H1 (cell line): ENCODE measurements around the gene SREK1IP1. TPM values are rescaled to one million over a fixed set of nuclear protein-coding genes. Genes with fewer than 3 reads are reported as not detected.

Source experiments
- CTCF ChIA-PET: fragments of 300-600 bp; sonication (Branson Sonifier 250); formaldehyde crosslinking; loops from one replicate; lab custom pipeline; 2021; ENCODE audit not compliant: partially characterized antibody; lab: Charles Lee
- POLR2A ChIA-PET: fragments of 300-600 bp; sonication (Branson Sonifier 250); formaldehyde crosslinking; loops from one replicate; lab custom pipeline; 2021; ENCODE audit warnings: inconsistent platforms; ENCODE audit not compliant: partially characterized antibody; lab: Charles Lee
- DNase-seq, 2 experiments: peaks; one replicate each; pipeline versions ENCODE4 v3.0.0 to v3.0.0-alpha.2; 2010 to 2022; ENCODE audit warnings: low spot score in 2 of 2, low read depth in 1 of 2, mixed read lengths in 1 of 2
- FAIRE-seq: peaks from 2 replicates; lab custom pipeline; 2011; peaks lifted over from hg19 to GRCh38; lab: Jason Lieb, UNC
- H2AFZ ChIP-seq: 2 replicates; pipeline ENCODE4 v1.8.1; 2012; ENCODE audit warnings: low read length, inconsistent platforms
- H2AK5ac ChIP-seq: 2 replicates; pipeline ENCODE4 v1.6.1; 2013; ENCODE audit warnings: low read depth, low read length
- H2BK120ac ChIP-seq: replicated peaks from 2 replicates; pipeline ENCODE3; 2013; ENCODE audit warnings: low read depth, low read length, inconsistent platforms
- H2BK12ac ChIP-seq: 2 replicates; pipeline ENCODE4 v1.6.1; 2013; ENCODE audit warnings: low read depth, low read length
- H2BK15ac ChIP-seq: 2 replicates; pipeline ENCODE4 v1.6.1; 2013; ENCODE audit warnings: low read length
- H2BK20ac ChIP-seq: 2 replicates; pipeline ENCODE4 v1.6.1; 2013; ENCODE audit warnings: low read length
- H2BK5ac ChIP-seq: 2 replicates; pipeline ENCODE4 v1.6.1; 2013; ENCODE audit warnings: low read depth, low read length
- H3K14ac ChIP-seq: 2 replicates; pipeline ENCODE4 v1.6.1; 2013; ENCODE audit warnings: inconsistent platforms; ENCODE audit not compliant: insufficient read length
- H3K18ac ChIP-seq: 2 replicates; pipeline ENCODE4 v1.6.1; 2013; ENCODE audit warnings: low read length; ENCODE audit errors: extremely low read depth
- H3K23ac ChIP-seq: 2 replicates; pipeline ENCODE4 v1.6.1; 2013; ENCODE audit warnings: inconsistent platforms; ENCODE audit not compliant: insufficient read length
- H3K23me2 ChIP-seq: 2 replicates; pipeline ENCODE4 v1.6.1; 2013; ENCODE audit warnings: low read depth, low read length
- H3K27ac ChIP-seq: 2 replicates; pipeline ENCODE4 v1.6.1; 2011; ENCODE audit warnings: low read depth, low read length, inconsistent platforms
- H3K27me3 ChIP-seq, 4 experiments: replicated peaks in 1 of 4; 1 replicate in 1 of 4; 2 replicates in 3 of 4; pipeline versions ENCODE4 v1.6.1 to v1.8.1; 2011 to 2013; ENCODE audit warnings: low read length in 3 of 4, mild to moderate bottlenecking in 3 of 4, inconsistent platforms in 2 of 4, mixed read lengths in 2 of 4, moderate library complexity in 1 of 4; ENCODE audit not compliant: control insufficient read depth in 3 of 4, insufficient read depth in 3 of 4; ENCODE audit errors: extremely low read depth in 1 of 4
- H3K36me3 ChIP-seq, 4 experiments: 2 replicates each; pipeline versions ENCODE4 v1.6.1 to v1.8.1; 2011 to 2013; ENCODE audit warnings: mild to moderate bottlenecking in 4 of 4, low read length in 3 of 4, moderate library complexity in 2 of 4, control low read depth in 1 of 4, inconsistent platforms in 1 of 4; ENCODE audit not compliant: insufficient read depth in 4 of 4, control insufficient read depth in 2 of 4
- H3K4ac ChIP-seq: replicated peaks from 2 replicates; pipeline ENCODE3; 2013; ENCODE audit warnings: low read length, low read depth, mixed read lengths, inconsistent platforms; ENCODE audit not compliant: insufficient read length
- H3K4me1 ChIP-seq, 4 experiments: replicated peaks in 1 of 4; 1 replicate in 1 of 4; 2 replicates in 3 of 4; pipeline versions ENCODE4 v1.6.1 to v1.8.1; 2011 to 2013; ENCODE audit warnings: low read length in 3 of 4, inconsistent platforms in 2 of 4, mixed read lengths in 1 of 4; ENCODE audit not compliant: insufficient read depth in 4 of 4, control insufficient read depth in 3 of 4
- H3K4me2 ChIP-seq, 2 experiments: 2 replicates each; pipeline versions ENCODE4 v1.6.1 to v1.8.1; 2011 to 2013; ENCODE audit warnings: low read depth in 2 of 2, low read length in 2 of 2, control low read depth in 1 of 2, inconsistent platforms in 1 of 2, mild to moderate bottlenecking in 1 of 2; ENCODE audit not compliant: insufficient read depth in 1 of 2
- H3K4me3 ChIP-seq, 4 experiments: fragments of 200-600, 300-600 bp in 1 of 4; sonication (generic), shearing (Covaris generic), sonication (Bioruptor Twin) in 1 of 4; 2 replicates each; pipeline versions ENCODE4 v1.5.1 to v1.8.1; 2011 to 2016; ENCODE audit warnings: low read length in 4 of 4, low read depth in 3 of 4, control low read depth in 2 of 4, inconsistent platforms in 2 of 4, mild to moderate bottlenecking in 2 of 4, mixed read lengths in 1 of 4, moderate library complexity in 1 of 4; ENCODE audit not compliant: insufficient read depth in 2 of 4; ENCODE audit errors: extremely low read depth in 1 of 4
- H3K56ac ChIP-seq: replicated peaks from 2 replicates; pipeline ENCODE3; 2013; ENCODE audit warnings: low read depth, mild to moderate bottlenecking, mixed read lengths, low read length, inconsistent platforms; ENCODE audit not compliant: insufficient read length
- H3K79me1 ChIP-seq: 2 replicates; pipeline ENCODE4 v1.6.1; 2013; ENCODE audit warnings: low read depth, low read length, control low read depth
- H3K79me2 ChIP-seq, 2 experiments: 2 replicates each; pipeline versions ENCODE4 v1.6.1 to v1.8.1; 2012 to 2013; ENCODE audit warnings: low read length in 2 of 2, mild to moderate bottlenecking in 2 of 2, inconsistent platforms in 1 of 2; ENCODE audit not compliant: insufficient read depth in 2 of 2, control insufficient read depth in 1 of 2
- H3K9ac ChIP-seq, 4 experiments: replicated peaks in 1 of 4; 1 replicate in 1 of 4; 2 replicates in 3 of 4; pipeline versions ENCODE4 v1.6.1 to v1.8.1; 2011 to 2013; ENCODE audit warnings: low read depth in 3 of 4, low read length in 3 of 4, control low read depth in 2 of 4, mild to moderate bottlenecking in 2 of 4, moderate library complexity in 2 of 4, inconsistent platforms in 1 of 4; ENCODE audit errors: extremely low read depth in 1 of 4
- H3K9me3 ChIP-seq, 2 experiments: 2 replicates each; pipeline versions ENCODE4 v1.6.1 to v1.8.1; 2012 to 2013; ENCODE audit warnings: mild to moderate bottlenecking in 2 of 2, moderate library complexity in 2 of 2, control low read depth in 1 of 2, inconsistent platforms in 1 of 2, low read depth in 1 of 2, low read length in 1 of 2, mixed read lengths in 1 of 2; ENCODE audit not compliant: insufficient read depth in 2 of 2
- H4K20me1 ChIP-seq, 2 experiments: replicated peaks in 1 of 2; 2 replicates each; pipeline versions ENCODE3 to v1.8.1; 2011 to 2013; ENCODE audit warnings: inconsistent platforms in 2 of 2, low read length in 2 of 2, mild to moderate bottlenecking in 1 of 2; ENCODE audit not compliant: insufficient read depth in 2 of 2, control insufficient read depth in 1 of 2
- H4K5ac ChIP-seq: 2 replicates; pipeline ENCODE4 v1.6.1; 2013; ENCODE audit warnings: low read length, low read depth, mixed read lengths, inconsistent platforms; ENCODE audit not compliant: insufficient read length
- H4K8ac ChIP-seq: 2 replicates; pipeline ENCODE4 v1.8.0; 2013; ENCODE audit warnings: mild to moderate bottlenecking, moderate library complexity, low read length, inconsistent platforms; ENCODE audit not compliant: insufficient read depth; ENCODE audit errors: extremely low read depth
- H4K91ac ChIP-seq: replicated peaks from 2 replicates; pipeline ENCODE3; 2013; ENCODE audit warnings: low read length, mixed read lengths, inconsistent platforms; ENCODE audit not compliant: insufficient read length
- EGR1 ChIP-seq: IDR thresholded peaks from 2 replicates; pipeline ENCODE4 v1.6.1; 2011; ENCODE audit warnings: low read depth, low read length, borderline replicate concordance
- KDM5A ChIP-seq: fragments of 200-600 bp; IDR thresholded peaks from 2 replicates; pipeline ENCODE4 v1.7.1; 2012; ENCODE audit warnings: mild to moderate bottlenecking, low read length, inconsistent platforms, mixed read lengths
- POU5F1 ChIP-seq: IDR thresholded peaks from 2 replicates; pipeline ENCODE4 v1.6.1; 2011; ENCODE audit warnings: low read depth, mild to moderate bottlenecking, low read length, moderate library complexity
- RBBP5 ChIP-seq: IDR thresholded peaks from 2 replicates; pipeline ENCODE4 v1.7.1; 2012; ENCODE audit warnings: low read depth, mild to moderate bottlenecking, inconsistent platforms, low read length, moderate library complexity, borderline replicate concordance
- USF2 ChIP-seq: IDR thresholded peaks from 2 replicates; pipeline ENCODE4 v1.6.1; 2011; ENCODE audit warnings: low read length, improper control_type of control experiment
- WGBS, 2 experiments: shearing (Covaris generic) in 1 of 2; methylation state at CpG; one replicate each; pipeline versions ENCODE4 v1.1.6 to v1.1.7; 2013 to 2015; ENCODE audit warnings: low lambda C conversion rate in 2 of 2, mixed read lengths in 2 of 2, inconsistent platforms in 1 of 2, low coverage in 1 of 2, missing lambda C conversion rate in 1 of 2; ENCODE audit not compliant: insufficient replicate concordance in 2 of 2, insufficient coverage in 1 of 2, insufficient read length in 1 of 2; ENCODE audit errors: extremely low coverage in 1 of 2, missing lambda C conversion rate in 1 of 2; 5-methylcytosine and 5-hydroxymethylcytosine counted together
- polyA plus RNA-seq, 7 experiments: library from polyadenylated mRNA; depleted of rRNA in 3 of 7; stranded (reverse) in 5 of 7; unstranded in 2 of 7; fragments of >200 nt in 5 of 7; fragments of 200-250 nt in 2 of 7; gene quantifications; 1 replicate in 5 of 7; 2 replicates in 1 of 7; 4 replicates in 1 of 7; pipeline versions ENCODE4 v1.2.1 to v1.2.3, GENCODE V29; 2011 to 2013; ENCODE audit warnings: missing spikeins in 2 of 7, mixed read lengths in 2 of 7
- total RNA-seq: library from RNA; stranded (reverse); fragmentation: NEBNext Ultra II Directional; extraction: Animal tissue kit (Norgen Biotek cat#: 25700); gene quantifications from 2 replicates; pipeline ENCODE4 v1.2.1, GENCODE V29; 2021

The SREK1IP1 gene
- total and polyA plus RNA-seq, 2 of the 8 experiments (the other 6 are each of a cell fraction or from before 2014, with no cell fraction given), result 6.2 to 39.0 TPM

GRCh38 chr5:64749385-64749784 lies 19.1 kb downstream of the SREK1IP1 start:
- Histone ChIP-seq H2BK12ac (no peak overlapping the region), H3K36me3 (peaks cover 0 to 16% (median 2%) of the 10 kb centered on the region in 4 experiments; a peak in 3 of 8 replicates), H4K20me1 (peaks cover 0 to 2% of the 10 kb centered on the region in 2 experiments), H4K5ac (no peak overlapping the region), H3K14ac (no peak overlapping the region), H3K9ac (no peak overlapping the region), H3K56ac (no peak overlapping the region), H4K91ac (no peak overlapping the region), H2BK15ac (no peak overlapping the region), H2BK5ac (no peak overlapping the region), H3K4me2 (no peak overlapping the region), H3K79me1 (no peaks in the 10 kb centered on the region; the same call in 1 of the 2 replicates), H3K27me3 (no peaks in the 10 kb centered on the region), H3K23me2 (no peaks in the 10 kb centered on the region), H3K9me3 (no peaks in the 10 kb centered on the region), H3K23ac (no peak overlapping the region), H3K27ac (no peak overlapping the region), H2AK5ac (no peak overlapping the region), H2BK20ac (no peak overlapping the region), H2AFZ (no peak overlapping the region), H2BK120ac (no peak overlapping the region), H3K4ac (no peak overlapping the region), H3K18ac (no peak overlapping the region), H3K79me2 (peaks cover 0 to 9% of the 10 kb centered on the region in 2 experiments; a peak in 2 of 4 replicates), H4K8ac (no peak overlapping the region), H3K4me1 (peaks cover 0 to 2% (median 0%) of the 10 kb centered on the region in 4 experiments; a peak in 2 of 7 replicates), H3K4me3 (no peak overlapping the region)
- FAIRE-seq (no peak), DNase-seq (no peak)
- no peak for TF ChIP-seq KDM5A
- no peak for TF ChIP-seq POU5F1
- TF ChIP-seq USF2, result no peak
- TF ChIP-seq RBBP5, result no peak
- no peak for TF ChIP-seq EGR1
- WGBS, 2 experiments, result 90% methylated on average over 4 of the region's 4 CpGs; no CpG with 5 or more reads in 1 of the 2 experiments
- ChIA-PET CTCF (interaction anchor here (0.6 to 3.9 kb wide), 3 partner anchors 114 to 503 kb away, joined by 3 to 11 read pairs (median 4); no protein-coding TSS in a partner anchor), POLR2A (interaction anchor here (0.6 to 2.2 kb wide), 7 partner anchors 9 to 286 kb away, joined by 3 to 7 read pairs (median 4); partner anchors contain the start of genes CWC27 and SHISAL2B)
